Naive B cell (primary cell): ENCODE results near the gene GNB4. TPM values are rescaled to one million over a fixed set of nuclear protein-coding genes. Genes with fewer than 3 reads are reported as not detected.

Experiments used
- ATAC-seq, 2 donors: fragments of 150-1000 bp; cut with Tn5 transposase; 2 replicates each; pipeline ENCODE4 v1.10.0; 2021; ENCODE audit warnings: low read depth in 2 of 2, mild to moderate bottlenecking in 2 of 2, moderate library complexity in 2 of 2
- DNase-seq: peaks from one replicate; pipeline ENCODE4 v3.0.0; 2022
- H3K27ac Mint-ChIP-seq, 6 donors: one replicate each; pipeline ENCODE4 v1.8.0; 2020 to 2022; ENCODE audit warnings: mild to moderate bottlenecking in 6 of 6, mixed read lengths in 6 of 6, moderate library complexity in 5 of 6, inconsistent platforms in 2 of 6
- H3K27me3 Mint-ChIP-seq, 3 donors: one replicate each; pipeline ENCODE4 v1.8.0; 2021 to 2022; ENCODE audit warnings: mixed read lengths in 3 of 3, mild to moderate bottlenecking in 1 of 3
- H3K36me3 Mint-ChIP-seq, 2 donors: one replicate each; pipeline ENCODE4 v1.8.0; 2020 to 2022; ENCODE audit warnings: mixed read lengths in 2 of 2, inconsistent platforms in 1 of 2, mild to moderate bottlenecking in 1 of 2
- H3K4me1 Mint-ChIP-seq, 3 donors: one replicate each; pipeline ENCODE4 v1.8.0; 2020 to 2022; ENCODE audit warnings: mixed read lengths in 3 of 3, inconsistent platforms in 1 of 3, mild to moderate bottlenecking in 1 of 3, moderate library complexity in 1 of 3
- H3K4me3 Mint-ChIP-seq, 8 donors: one replicate each; pipeline ENCODE4 v1.8.0; 2020 to 2022; ENCODE audit warnings: mild to moderate bottlenecking in 8 of 8, mixed read lengths in 8 of 8, moderate library complexity in 8 of 8, inconsistent platforms in 2 of 8
- H3K9me3 Mint-ChIP-seq, 7 donors: one replicate each; pipeline ENCODE4 v1.8.0; 2020 to 2022; ENCODE audit warnings: mixed read lengths in 7 of 7, mild to moderate bottlenecking in 5 of 7, inconsistent platforms in 2 of 7, moderate library complexity in 1 of 7
- polyA plus RNA-seq, 6 donors: library from polyadenylated mRNA; unstranded; fragments of 300-500 nt; fragmentation: Illumina TruSeq; gene quantifications; one replicate each; pipeline ENCODE4 v1.2.3, GENCODE V29; 2021; ENCODE audit warnings: low read depth in 6 of 6

Gene GNB4
- polyA plus RNA-seq, 6 donors from 2014 or later = 12.9 to 53.9 (median 44.7) TPM

DNA sequence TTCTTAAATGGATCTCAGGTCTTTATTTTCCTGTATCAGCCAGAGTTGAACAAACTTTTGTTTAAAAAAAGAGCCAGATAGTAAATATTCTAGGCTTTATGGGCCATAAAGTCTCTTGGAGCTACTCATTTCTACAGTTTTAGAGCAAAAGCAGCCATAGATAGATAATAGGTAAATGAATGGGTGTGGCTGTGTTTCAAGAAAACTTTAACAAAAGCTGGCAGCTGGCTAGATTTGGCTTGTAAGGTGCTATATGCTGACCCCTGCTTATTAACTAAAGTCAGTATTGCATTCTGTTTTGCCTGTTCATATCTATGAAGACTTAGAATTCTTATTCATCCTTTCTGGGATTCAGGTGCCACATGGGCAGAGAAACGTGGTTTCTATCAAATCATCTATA is 74.8 kb downstream of the GNB4 start:
- ATAC-seq = no peak
- Mint-ChIP-seq H3K4me3 (no peak overlapping the region), H3K9me3 (no peaks in the 10 kb centered on the region), H3K4me1 (no peaks in the 10 kb centered on the region), H3K27me3 (no peaks in the 10 kb centered on the region), H3K27ac (no peak overlapping the region), H3K36me3 (peaks cover 0 to 5% of the 10 kb centered on the region in 2 donors)
- DNase-seq = no peak

DNA sequence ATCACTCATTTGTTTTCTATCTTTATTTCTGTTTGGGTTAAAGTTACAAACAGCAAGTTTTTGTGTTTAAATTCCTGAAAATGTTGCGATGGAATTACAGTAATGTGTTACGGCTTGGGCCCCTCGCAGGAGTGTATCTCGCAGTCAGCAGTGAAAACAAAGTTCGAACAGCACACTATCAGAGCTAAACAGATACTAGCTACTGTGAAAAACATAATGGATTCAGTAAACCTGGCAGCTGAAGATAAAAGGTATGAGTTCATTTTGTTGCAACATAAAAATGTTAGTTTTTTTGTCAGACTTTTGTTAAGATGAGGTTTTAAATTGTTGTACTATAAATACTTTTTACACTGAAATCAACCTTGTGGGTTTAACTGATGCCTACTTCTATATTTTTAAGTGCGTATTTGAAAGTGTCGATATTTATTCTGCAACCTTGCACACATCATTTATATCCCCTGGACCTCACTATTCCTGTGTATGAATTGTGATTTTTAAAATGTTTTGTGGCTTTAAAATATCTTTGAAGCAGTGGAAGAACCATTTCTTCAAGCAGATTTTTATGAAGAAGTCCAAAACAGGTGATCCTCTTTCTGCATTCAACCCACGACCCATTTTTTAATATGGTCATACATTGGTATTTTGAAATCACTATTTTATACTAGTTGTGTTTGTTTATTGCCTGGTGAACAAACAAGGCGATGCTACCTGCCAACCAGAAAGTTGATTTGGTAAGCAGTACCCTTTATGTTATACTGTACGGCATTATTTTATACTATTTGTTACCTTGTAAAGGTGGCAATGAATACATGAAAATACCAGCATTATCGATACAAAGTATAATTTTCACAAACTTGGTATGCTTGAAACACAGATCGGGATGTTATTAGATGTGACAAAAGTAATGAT is 75.9 kb downstream of the GNB4 start:
- Mint-ChIP-seq H3K4me1 (no peaks in the 10 kb centered on the region), H3K9me3 (no peaks in the 10 kb centered on the region), H3K36me3 (peaks cover 0 to 9% of the 10 kb centered on the region in 2 donors), H3K27ac (peak overlapping the region in 2 of 6 donors; percentile 9 to 57), H3K27me3 (no peaks in the 10 kb centered on the region), H3K4me3 (no peak overlapping the region)
- ATAC-seq = no peak
- no peak for DNase-seq

DNA sequence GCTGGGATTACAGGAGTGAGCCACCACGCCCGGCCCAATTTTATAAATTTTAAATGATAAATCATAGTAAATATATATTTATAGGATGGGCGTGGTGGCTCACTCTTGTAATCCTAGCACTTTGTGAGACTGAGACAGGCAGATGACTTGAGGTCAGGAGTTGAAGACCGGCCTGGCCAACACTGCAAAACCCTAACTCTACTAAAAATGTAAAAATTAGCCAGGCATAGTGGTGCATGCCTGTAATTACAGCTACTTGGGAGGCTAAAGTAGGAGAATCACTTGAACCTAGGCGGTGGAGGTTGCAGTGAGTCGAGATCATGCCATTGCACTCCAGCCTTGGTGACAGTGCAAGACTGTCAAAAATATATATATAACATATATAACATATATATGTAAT is 77.3 kb downstream of the GNB4 start:
- Mint-ChIP-seq H3K4me1 (no peaks in the 10 kb centered on the region), H3K9me3 (no peaks in the 10 kb centered on the region), H3K4me3 (no peak overlapping the region), H3K36me3 (peaks cover 0 to 8% of the 10 kb centered on the region in 2 donors), H3K27ac (no peak overlapping the region), H3K27me3 (no peaks in the 10 kb centered on the region)
- no peak for DNase-seq
- no peak for ATAC-seq

DNA sequence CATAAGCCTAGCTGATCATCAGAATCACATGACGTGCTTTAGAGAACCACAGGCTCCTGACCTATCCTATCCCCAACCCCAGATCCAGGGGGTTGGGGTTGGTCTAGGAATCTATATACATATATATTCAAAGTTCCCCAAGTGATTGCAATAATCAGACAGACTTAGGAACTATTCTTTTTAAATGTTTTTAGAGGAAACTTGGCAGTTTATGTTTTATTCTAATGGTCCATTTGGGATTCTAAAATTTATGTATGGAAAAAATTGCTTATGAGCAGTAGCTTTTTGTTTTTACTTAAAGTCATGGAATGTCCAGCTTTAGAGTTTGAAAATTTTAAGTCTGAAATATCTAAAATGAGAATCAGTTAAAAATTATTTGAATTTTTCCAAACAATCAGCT is 81.6 kb downstream of the GNB4 start:
- DNase-seq = no peak
- Mint-ChIP-seq H3K36me3 (peaks cover 10 to 14% of the 10 kb centered on the region in 2 donors), H3K4me1 (peaks cover 0 to 1% (median 0%) of the 10 kb centered on the region in 3 donors), H3K9me3 (no peaks in the 10 kb centered on the region), H3K27me3 (no peaks in the 10 kb centered on the region), H3K27ac (no peak overlapping the region), H3K4me3 (no peak overlapping the region)
- no peak for ATAC-seq

DNA sequence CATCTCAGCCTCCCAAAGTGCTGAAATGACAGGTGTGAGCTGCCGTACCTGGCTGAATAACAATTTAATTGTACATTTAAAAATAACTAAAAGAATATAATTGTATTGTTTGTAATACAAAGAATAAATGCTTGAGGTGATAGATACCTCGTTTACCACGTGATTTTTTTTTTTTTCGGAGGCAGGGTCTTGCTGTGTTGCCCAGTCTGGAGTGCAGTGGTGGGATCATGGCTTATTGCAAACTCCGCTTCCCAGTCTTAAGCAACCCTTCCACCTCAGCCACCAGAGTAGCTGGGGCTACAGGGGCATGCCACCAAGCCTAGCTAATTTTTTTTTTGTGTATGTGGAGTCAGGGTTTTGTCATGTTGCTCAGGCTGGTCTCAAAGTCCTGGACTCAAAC is 87.9 kb downstream of the GNB4 start:
- H3K36me3 Mint-ChIP-seq = peaks cover 21% of the 10 kb centered on the region in 2 donors
- H3K4me3 Mint-ChIP-seq = no peak overlapping the region
- no peak overlapping the region for H3K27ac Mint-ChIP-seq
- H3K27me3 Mint-ChIP-seq = no peaks in the 10 kb centered on the region
- ATAC-seq (no peak), DNase-seq (no peak)
- H3K4me1 Mint-ChIP-seq = peaks cover 0 to 5% (median 0%) of the 10 kb centered on the region in 3 donors
- H3K9me3 Mint-ChIP-seq = no peaks in the 10 kb centered on the region

DNA sequence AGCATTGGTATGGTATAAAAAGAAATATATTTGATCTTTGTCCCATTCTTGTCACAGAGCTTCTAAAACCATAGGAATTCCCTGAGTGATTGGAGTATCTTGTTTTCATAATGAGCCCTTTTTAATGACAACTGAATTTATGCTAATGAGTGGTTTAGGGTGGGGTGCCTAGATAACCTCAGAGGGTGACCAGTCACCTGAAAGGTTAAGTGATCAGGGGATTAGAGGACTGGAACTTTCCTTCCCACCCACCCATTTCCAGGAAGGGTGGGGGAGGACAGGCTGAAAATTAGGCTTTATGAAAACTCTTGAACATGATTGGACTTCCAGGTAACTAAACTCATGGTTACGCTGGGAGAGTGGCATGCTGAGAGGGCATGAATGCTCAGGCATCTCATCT is 95.3 kb downstream of the GNB4 start:
- Mint-ChIP-seq H3K36me3 (peaks cover 39% of the 10 kb centered on the region in 2 donors), H3K9me3 (no peaks in the 10 kb centered on the region), H3K4me3 (no peak overlapping the region), H3K27ac (peak overlapping the region in 4 of 6 donors; percentile 5 to 57 (median 30)), H3K4me1 (peaks cover 26 to 51% (median 32%) of the 10 kb centered on the region in 3 donors), H3K27me3 (no peaks in the 10 kb centered on the region)
- no peak for ATAC-seq
- no peak for DNase-seq

DNA sequence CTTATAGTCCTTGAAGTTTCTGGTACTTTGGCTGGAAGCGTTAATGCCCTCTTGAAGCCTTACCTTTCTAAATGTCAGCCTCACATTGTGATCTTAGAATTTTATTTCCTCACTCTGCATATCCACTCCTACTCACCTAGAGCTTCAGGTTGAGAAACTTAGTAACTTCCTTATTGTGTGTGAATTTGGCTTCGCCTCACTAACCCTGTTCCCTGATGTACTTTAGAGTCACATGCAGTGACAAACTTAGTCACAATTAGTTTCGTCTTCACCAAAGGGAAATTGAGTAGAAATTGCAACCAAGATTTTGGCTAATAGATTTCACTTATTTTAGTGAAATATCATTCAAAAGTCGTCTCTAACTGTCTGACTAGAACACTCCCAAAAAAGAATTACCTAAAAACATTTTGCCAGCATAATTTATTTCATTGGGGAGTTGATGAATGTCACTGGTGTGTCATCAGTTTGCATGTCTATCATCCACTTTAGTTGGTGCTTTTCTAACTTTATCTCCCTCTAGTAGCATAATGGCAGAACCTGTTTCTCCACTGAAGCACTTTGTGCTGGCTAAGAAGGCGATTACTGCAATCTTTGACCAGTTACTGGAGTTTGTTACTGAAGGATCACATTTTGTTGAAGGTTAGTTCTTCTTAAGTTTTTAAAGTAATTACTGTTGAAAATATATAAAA is 102.8 kb downstream of the GNB4 start:
- Mint-ChIP-seq H3K4me3 (peak overlapping the region; percentile 96 to 100 (median 98)), H3K27ac (peak overlapping the region; percentile 67 to 99 (median 97)), H3K27me3 (no peaks in the 10 kb centered on the region), H3K4me1 (peaks cover 18 to 42% (median 23%) of the 10 kb centered on the region in 3 donors), H3K9me3 (no peaks in the 10 kb centered on the region), H3K36me3 (peaks cover 11 to 13% of the 10 kb centered on the region in 2 donors)
- ATAC-seq (peak; percentile 81 to 84), DNase-seq (peak; percentile 72)

DNA sequence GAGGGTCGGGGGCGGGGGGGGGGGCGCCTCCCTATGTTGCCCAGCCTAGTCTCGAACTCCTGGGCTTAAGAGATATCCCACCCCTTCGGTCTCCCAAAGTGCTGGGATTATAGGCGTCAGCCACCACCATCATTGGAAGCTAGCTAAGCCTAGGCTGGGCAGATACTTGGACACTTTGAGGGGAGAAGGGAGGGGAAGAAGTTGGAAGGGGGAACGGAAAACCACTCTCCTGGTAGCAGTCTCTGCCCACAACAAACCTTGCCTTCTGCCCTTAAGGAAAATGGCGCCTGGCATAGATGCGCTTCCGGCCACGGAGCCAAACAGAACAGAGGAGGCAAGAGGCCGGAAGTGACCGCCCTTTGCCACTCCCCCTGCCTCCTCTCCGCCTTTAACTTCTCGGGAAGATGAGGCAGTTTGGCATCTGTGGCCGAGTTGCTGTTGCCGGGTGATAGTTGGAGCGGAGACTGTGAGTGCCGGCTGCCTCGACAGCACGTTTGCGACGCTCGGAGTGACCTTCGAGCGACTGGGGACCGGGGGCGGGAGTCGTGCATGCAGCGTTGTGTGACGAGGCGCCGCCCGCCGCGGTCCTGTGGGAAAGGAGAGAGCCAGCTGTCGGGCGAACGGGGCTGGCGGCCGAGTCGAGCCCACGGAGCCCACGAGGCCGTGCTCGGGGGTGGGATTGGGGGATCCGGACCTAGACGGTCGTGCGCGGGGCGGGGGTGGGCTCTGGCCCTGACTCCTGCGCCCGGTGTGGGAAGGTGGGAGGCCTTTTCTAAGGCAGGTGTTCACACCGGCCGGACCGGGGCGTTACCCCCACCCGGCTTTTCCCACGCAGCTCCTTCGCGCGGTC is 103.7 kb downstream of the GNB4 start, which contains the start of gene MFN1:
TSS of gene MFN1 (plus strand) at position 365 of the 850 bp plus-strand sequence. CDS start 1,143 bp downstream, outside the sequence.
- no peaks in the 10 kb centered on the region for H3K27me3 Mint-ChIP-seq
- DNase-seq (peak; percentile 85), ATAC-seq (peak; percentile 87 to 88)

More for the DNA sequence above, 103.7 kb downstream of the GNB4 start, which contains the start of gene MFN1:
- Mint-ChIP-seq H3K9me3 (no peaks in the 10 kb centered on the region), H3K27ac (peak within 1 kb of the TSS; percentile 94 to 99 (median 98)), H3K36me3 (peaks cover 9 to 11% of the 10 kb centered on the region in 2 donors), H3K4me3 (peak within 1 kb of the TSS; percentile 96 to 100 (median 98)), H3K4me1 (peaks cover 15 to 39% (median 21%) of the 10 kb centered on the region in 3 donors)

Other genes with a start within 250 kb of the GNB4 start
- gene KCNMB3, start 200.4 kb downstream of the GNB4 start, polyA plus RNA-seq = 1 to 10 TPM in 4 of 6 donors, under 1 TPM in 1, not detected in 1; 0.71 to 6.0 (median 3.0) TPM
- 10 to 100 TPM; 51.3 to 93.5 (median 57.5) TPM for gene ZNF639, start 128.4 kb downstream of the GNB4 start, polyA plus RNA-seq
- gene MFN1, start 103.8 kb downstream of the GNB4 start, polyA plus RNA-seq = 10 to 100 TPM; 18.2 to 41.4 (median 31.2) TPM
- 10 to 100 TPM; 26.9 to 48.6 (median 31.8) TPM for gene ACTL6A, start 111.5 kb upstream of the GNB4 start, polyA plus RNA-seq
- gene MRPL47, start 153.2 kb upstream of the GNB4 start, polyA plus RNA-seq = 10 to 100 TPM; 33.0 to 51.2 (median 45.7) TPM
- 100 to 1,000 TPM in 1 of 6 donors, 10 to 100 TPM in 5; 52.3 to 102 (median 77.4) TPM for gene NDUFB5, start 153.3 kb upstream of the GNB4 start, polyA plus RNA-seq
- gene USP13, start 201.6 kb upstream of the GNB4 start, polyA plus RNA-seq = 10 to 100 TPM in 2 of 6 donors, 1 to 10 TPM in 4; 4.9 to 18.5 (median 8.3) TPM